Retinal pigment epithelial cell (primary cell): ENCODE measurements around the gene CUL9.

Source experiments
- DNase-seq: peaks from one replicate; pipeline ENCODE4 v3.0.0-alpha.2; 2010; ENCODE audit warnings: low read depth
- H3K4me3 ChIP-seq: 2 replicates; pipeline ENCODE4 v1.5.1; 2011; ENCODE audit warnings: mild to moderate bottlenecking, low read length, control low read depth, moderate library complexity
- CTCF ChIP-seq: conservative IDR thresholded peaks from 2 replicates; pipeline ENCODE4 v1.5.1; 2011; ENCODE audit warnings: low read depth, low read length, control low read depth, inconsistent platforms

CUL9 gene

GRCh38 chr6:43262780-43263313 lies 80.9 kb downstream of the CUL9 start:
- TF ChIP-seq CTCF: no peak
- H3K4me3 ChIP-seq: no peak overlapping the region
- DNase-seq: no peak

- H3K4me3 ChIP-seq: no peak overlapping the region
- TF ChIP-seq CTCF: peak; percentile 83
Observed at GRCh38 chr6:43263314-43264178, 81.5 kb downstream of the CUL9 start.

GRCh38 chr6:43264599-43265145 lies 82.7 kb downstream of the CUL9 start:
- H3K4me3 ChIP-seq: no peak overlapping the region
- no peak for DNase-seq
- no peak for TF ChIP-seq CTCF

More at GRCh38 chr6:43263314-43264178, 81.5 kb downstream of the CUL9 start:
- DNase-seq: no peak

GRCh38 chr6:43265564-43265963 lies 83.6 kb downstream of the CUL9 start:
- H3K4me3 ChIP-seq: no peak overlapping the region
- no peak for TF ChIP-seq CTCF
- no peak for DNase-seq

GRCh38 chr6:43267619-43268354 lies 85.8 kb downstream of the CUL9 start:
- TF ChIP-seq CTCF: no peak
- no peak for DNase-seq
- H3K4me3 ChIP-seq: no peak overlapping the region

- H3K4me3 ChIP-seq: no peak overlapping the region
- no peak for DNase-seq
- TF ChIP-seq CTCF: no peak
Observed at GRCh38 chr6:43268355-43268700, 86.3 kb downstream of the CUL9 start.
